Loucy (cell line): ENCODE data around the gene TPCN1.

Source experiments
- EZH2phosphoT487 ChIP-seq: fragments of 200-600 bp; IDR thresholded peaks from 2 replicates; pipeline ENCODE4 v1.6.1; 2018; ENCODE audit warnings: antibody characterized with exemption, mild to moderate bottlenecking, moderate library complexity, borderline replicate concordance
- TF ChIP-seq, protein P1 (sequence below): fragments of 200-600 bp; sonication (generic); conservative IDR thresholded peaks from 2 replicates; pipeline ENCODE4 v1.5.1; 2014; ENCODE audit warnings: mild to moderate bottlenecking, antibody characterized with exemption, low read length

- TF ChIP-seq, protein P1, sequence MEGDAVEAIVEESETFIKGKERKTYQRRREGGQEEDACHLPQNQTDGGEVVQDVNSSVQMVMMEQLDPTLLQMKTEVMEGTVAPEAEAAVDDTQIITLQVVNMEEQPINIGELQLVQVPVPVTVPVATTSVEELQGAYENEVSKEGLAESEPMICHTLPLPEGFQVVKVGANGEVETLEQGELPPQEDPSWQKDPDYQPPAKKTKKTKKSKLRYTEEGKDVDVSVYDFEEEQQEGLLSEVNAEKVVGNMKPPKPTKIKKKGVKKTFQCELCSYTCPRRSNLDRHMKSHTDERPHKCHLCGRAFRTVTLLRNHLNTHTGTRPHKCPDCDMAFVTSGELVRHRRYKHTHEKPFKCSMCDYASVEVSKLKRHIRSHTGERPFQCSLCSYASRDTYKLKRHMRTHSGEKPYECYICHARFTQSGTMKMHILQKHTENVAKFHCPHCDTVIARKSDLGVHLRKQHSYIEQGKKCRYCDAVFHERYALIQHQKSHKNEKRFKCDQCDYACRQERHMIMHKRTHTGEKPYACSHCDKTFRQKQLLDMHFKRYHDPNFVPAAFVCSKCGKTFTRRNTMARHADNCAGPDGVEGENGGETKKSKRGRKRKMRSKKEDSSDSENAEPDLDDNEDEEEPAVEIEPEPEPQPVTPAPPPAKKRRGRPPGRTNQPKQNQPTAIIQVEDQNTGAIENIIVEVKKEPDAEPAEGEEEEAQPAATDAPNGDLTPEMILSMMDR: no peak
- TF ChIP-seq EZH2phosphoT487: no peak
Measured at GRCh38 chr12:113207613-113208040, 13.6 kb upstream of the TPCN1 start.
